Activated CD8-positive, alpha-beta memory T cell treated with anti-CD3 and anti-CD28 coated beads, Interleukin-2, amount 10 ng/mL, durations not matched to agents 7 days and 5 days (primary cell): Measurements from ENCODE around the gene MYMX. TPM values are rescaled to one million over a fixed set of nuclear protein-coding genes. Genes with fewer than 3 reads are reported as not detected.
"Not testable (repeated sequence)": the region's sequence is repeated elsewhere in the genome, so short reads cannot be mapped to it uniquely, and the experiment has no call there.

Source experiments
- ATAC-seq: fragments of 150-1000 bp; cut with Tn5 transposase; one replicate; pipeline ENCODE4 v1.10.0; 2021; ENCODE audit warnings: moderate library complexity
- CTCF ChIA-PET: fragments of 350-600 bp; sonication (Branson Sonifier 250); formaldehyde crosslinking; loops from one replicate; lab custom pipeline; 2021; ENCODE audit warnings: antibody characterized with exemption; lab: Charles Lee
- DNase-seq: peaks from one replicate; pipeline ENCODE4 v3.0.0-alpha.2; 2020
- H3K27ac Mint-ChIP-seq: one replicate; pipeline ENCODE4 v1.8.0; 2021; ENCODE audit warnings: mild to moderate bottlenecking, mixed read lengths
- H3K27me3 Mint-ChIP-seq: one replicate; pipeline ENCODE4 v1.8.0; 2021; ENCODE audit warnings: mixed read lengths
- H3K36me3 Mint-ChIP-seq: one replicate; pipeline ENCODE4 v1.8.0; 2021; ENCODE audit warnings: mild to moderate bottlenecking, mixed read lengths
- H3K4me1 Mint-ChIP-seq: one replicate; pipeline ENCODE4 v1.8.0; 2021; ENCODE audit warnings: mixed read lengths
- H3K4me3 Mint-ChIP-seq: one replicate; pipeline ENCODE4 v1.8.0; 2021; ENCODE audit warnings: mild to moderate bottlenecking, moderate library complexity, mixed read lengths
- H3K9me3 Mint-ChIP-seq: one replicate; pipeline ENCODE4 v1.8.0; 2022; ENCODE audit warnings: low read depth, mixed read lengths
- total RNA-seq, 2 experiments: library from RNA; stranded (reverse); gene quantifications; one replicate each; pipeline ENCODE4 v1.2.3, GENCODE V29; 2021

MYMX gene
- total RNA-seq, 2 experiments from 2014 or later: not detected

DNA sequence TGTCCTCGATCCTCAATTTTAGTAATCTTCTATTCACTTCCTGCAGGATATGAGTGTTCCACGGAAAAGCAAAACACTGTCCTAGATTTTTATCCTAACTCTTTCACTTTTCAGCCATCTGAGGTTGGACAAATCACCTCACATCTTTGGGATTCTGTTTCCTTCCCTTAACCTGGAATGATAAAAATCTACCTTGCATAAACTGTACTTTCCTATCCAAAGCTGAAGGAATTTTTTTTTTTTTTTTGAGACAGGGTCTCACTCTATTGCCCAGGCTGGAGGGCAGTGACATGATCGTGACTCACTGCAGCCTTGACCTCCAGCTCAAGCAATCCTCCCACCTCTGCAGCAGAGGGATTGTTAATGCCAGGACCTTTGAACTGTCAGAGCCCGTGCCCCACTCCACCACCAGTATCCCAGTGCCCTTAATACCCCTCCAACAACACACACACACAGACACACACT, 37.6 kb upstream of the MYMX start:
- Mint-ChIP-seq H3K4me1 (peaks cover 21% of the 10 kb centered on the region), H3K36me3 (no peaks in the 10 kb centered on the region), H3K4me3 (no peak overlapping the region), H3K9me3 (no peaks in the 10 kb centered on the region), H3K27me3 (peaks cover 1% of the 10 kb centered on the region), H3K27ac (no peak overlapping the region)
- ATAC-seq: no peak
- no peak for DNase-seq
- CTCF ChIA-PET: interaction anchor here (0.8 kb wide), 1 partner anchor 9 kb away, joined by 3 read pairs; no protein-coding TSS in a partner anchor

GRCh38 chr6:44179648-44180047, 37.1 kb upstream of the MYMX start:
- H3K4me3 Mint-ChIP-seq: no peak overlapping the region
- H3K27ac Mint-ChIP-seq: no peak overlapping the region
- no peaks in the 10 kb centered on the region for H3K27me3 Mint-ChIP-seq
- H3K36me3 Mint-ChIP-seq: no peaks in the 10 kb centered on the region
- H3K9me3 Mint-ChIP-seq: no peaks in the 10 kb centered on the region
- peaks cover 21% of the 10 kb centered on the region for H3K4me1 Mint-ChIP-seq
- no peak for DNase-seq
- ATAC-seq: no peak
- CTCF ChIA-PET: interaction anchor here (1.2 kb wide), 1 partner anchor 68 kb away, joined by 4 read pairs; the partner anchor contains the start of gene HSP90AB1

- H3K27me3 Mint-ChIP-seq: peaks cover 2% of the 10 kb centered on the region
- H3K9me3 Mint-ChIP-seq: no peaks in the 10 kb centered on the region
- no peak overlapping the region for H3K4me3 Mint-ChIP-seq
- peaks cover 21% of the 10 kb centered on the region for H3K4me1 Mint-ChIP-seq
- H3K27ac Mint-ChIP-seq: no peak overlapping the region
- CTCF ChIA-PET: interaction anchor here (1.2 kb wide), 2 partner anchors 62 to 67 kb away, joined by 4 read pairs; partner anchors contain the start of gene HSP90AB1
- ATAC-seq (peak; percentile 13), DNase-seq (no peak)
- no peaks in the 10 kb centered on the region for H3K36me3 Mint-ChIP-seq
These were observed 36.3 kb upstream of the MYMX start for GRCh38 chr6:44180406-44180805.

GRCh38 chr6:44180886-44181285, 35.8 kb upstream of the MYMX start:
- Mint-ChIP-seq H3K4me3 (no peak overlapping the region), H3K27ac (no peak overlapping the region), H3K9me3 (no peaks in the 10 kb centered on the region), H3K4me1 (peaks cover 22% of the 10 kb centered on the region), H3K36me3 (no peaks in the 10 kb centered on the region), H3K27me3 (peaks cover 3% of the 10 kb centered on the region)
- ATAC-seq (peak; percentile 45), DNase-seq (no peak)
- CTCF ChIA-PET: interaction anchor here (0.6 to 1.2 kb wide), 3 partner anchors 39 to 66 kb away, joined by 3 to 4 read pairs (median 4); partner anchors contain the start of gene HSP90AB1

GRCh38 chr6:44181784-44182183, 34.9 kb upstream of the MYMX start:
- not testable (repeated sequence) for H3K9me3 Mint-ChIP-seq, ATAC-seq, H3K4me3 Mint-ChIP-seq, H3K36me3 Mint-ChIP-seq, DNase-seq, H3K27me3 Mint-ChIP-seq, H3K27ac Mint-ChIP-seq
- peaks cover 19% of the 10 kb centered on the region for H3K4me1 Mint-ChIP-seq
- CTCF ChIA-PET: interaction anchor here (1.6 kb wide), 1 partner anchor 8 kb away, joined by 5 read pairs; no protein-coding TSS in a partner anchor

DNA sequence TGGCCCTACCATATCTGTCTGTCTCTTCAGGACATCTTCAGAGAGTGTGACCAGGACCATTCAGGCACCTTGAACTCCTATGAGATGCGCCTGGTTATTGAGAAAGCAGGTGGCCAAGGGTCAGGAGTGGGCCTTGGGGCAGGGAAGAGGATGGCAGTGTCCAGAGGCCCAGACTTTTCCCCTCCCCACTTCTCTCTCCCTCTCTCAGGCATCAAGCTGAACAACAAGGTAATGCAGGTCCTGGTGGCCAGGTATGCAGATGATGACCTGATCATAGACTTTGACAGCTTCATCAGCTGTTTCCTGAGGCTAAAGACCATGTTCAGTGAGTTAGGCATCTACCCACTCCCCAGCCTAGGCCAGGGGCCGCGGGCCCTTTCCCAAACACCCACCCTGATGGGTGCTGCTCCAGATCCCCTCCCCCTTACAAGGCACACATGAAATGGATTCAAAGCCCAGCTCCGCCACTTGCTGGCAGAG, 33.8 kb upstream of the MYMX start:
- CTCF ChIA-PET: interaction anchor here (1.6 kb wide), 1 partner anchor 10 kb away, joined by 5 read pairs; no protein-coding TSS in a partner anchor
- Mint-ChIP-seq H3K27ac (no peak overlapping the region), H3K4me1 (peaks cover 7% of the 10 kb centered on the region)

DNA sequence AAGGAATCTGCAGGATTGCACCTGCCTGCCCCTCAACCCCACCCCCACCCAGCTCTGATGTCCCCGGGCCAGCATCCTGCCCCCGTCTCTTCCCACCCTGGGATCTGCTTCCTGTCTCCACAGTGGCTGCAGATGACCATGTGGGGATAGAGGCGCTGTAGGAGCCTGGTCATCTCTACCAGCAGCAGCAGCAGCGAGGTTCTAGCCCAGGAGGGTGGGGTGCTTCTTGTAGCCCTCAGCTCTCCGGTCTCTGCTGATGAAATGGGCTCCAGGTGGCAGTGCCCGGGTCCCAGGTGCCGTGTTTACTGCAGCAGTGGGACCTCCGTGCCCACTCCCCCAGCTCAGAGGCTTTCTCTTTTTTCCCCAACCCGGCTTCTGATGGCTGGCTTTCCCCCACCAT, 32.9 kb upstream of the MYMX start:
- H3K9me3 Mint-ChIP-seq: no peaks in the 10 kb centered on the region
- no peak overlapping the region for H3K27ac Mint-ChIP-seq
- H3K4me1 Mint-ChIP-seq: peaks cover 6% of the 10 kb centered on the region
- ATAC-seq (no peak), DNase-seq (no peak)
- CTCF ChIA-PET: no interaction called here
- H3K27me3 Mint-ChIP-seq: peaks cover 3% of the 10 kb centered on the region
- H3K4me3 Mint-ChIP-seq: no peak overlapping the region
- no peaks in the 10 kb centered on the region for H3K36me3 Mint-ChIP-seq

More for the DNA sequence above, 33.8 kb upstream of the MYMX start:
- no peaks in the 10 kb centered on the region for H3K36me3 Mint-ChIP-seq
- H3K4me3 Mint-ChIP-seq: no peak overlapping the region
- peaks cover 3% of the 10 kb centered on the region for H3K27me3 Mint-ChIP-seq
- no peaks in the 10 kb centered on the region for H3K9me3 Mint-ChIP-seq
- DNase-seq (no peak), ATAC-seq (no peak)

DNA sequence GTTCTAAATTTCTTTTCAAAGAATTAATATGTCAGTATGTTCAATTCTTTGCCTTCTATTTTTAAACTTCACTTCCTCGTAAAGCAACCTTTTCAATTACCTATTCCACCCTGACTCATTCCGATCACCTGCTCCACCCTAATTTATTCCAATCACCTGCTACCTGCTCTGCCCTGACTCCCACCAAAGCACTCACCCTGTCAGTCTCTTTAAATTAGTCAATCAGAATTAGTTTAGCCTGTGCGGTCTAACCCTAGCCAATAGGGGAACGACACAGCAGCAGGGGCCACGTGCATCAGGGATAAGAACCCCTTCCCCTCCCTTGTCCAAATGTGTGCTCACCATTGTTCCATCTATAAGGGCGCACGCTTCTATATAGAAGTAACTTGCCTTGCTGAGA, 31.4 kb upstream of the MYMX start:
- not testable (repeated sequence) for DNase-seq, H3K27ac Mint-ChIP-seq, H3K9me3 Mint-ChIP-seq, ATAC-seq, H3K4me1 Mint-ChIP-seq, H3K27me3 Mint-ChIP-seq, H3K4me3 Mint-ChIP-seq, H3K36me3 Mint-ChIP-seq
- CTCF ChIA-PET: interaction anchor here (0.8 kb wide), 1 partner anchor 12 kb away, joined by 3 read pairs; no protein-coding TSS in a partner anchor

GRCh38 chr6:44185953-44186634, 30.6 kb upstream of the MYMX start:
- H3K4me1 Mint-ChIP-seq: peaks cover 6% of the 10 kb centered on the region
- no peak overlapping the region for H3K4me3 Mint-ChIP-seq
- H3K36me3 Mint-ChIP-seq: no peaks in the 10 kb centered on the region
- no peak overlapping the region for H3K27ac Mint-ChIP-seq
- H3K27me3 Mint-ChIP-seq: peaks cover 7% of the 10 kb centered on the region
- DNase-seq (no peak), ATAC-seq (peak; percentile 27)
- no peaks in the 10 kb centered on the region for H3K9me3 Mint-ChIP-seq
- CTCF ChIA-PET: interaction anchor here (0.8 to 1.2 kb wide), 2 partner anchors 13 to 51 kb away, joined by 4 to 6 read pairs; no protein-coding TSS in a partner anchor

DNA sequence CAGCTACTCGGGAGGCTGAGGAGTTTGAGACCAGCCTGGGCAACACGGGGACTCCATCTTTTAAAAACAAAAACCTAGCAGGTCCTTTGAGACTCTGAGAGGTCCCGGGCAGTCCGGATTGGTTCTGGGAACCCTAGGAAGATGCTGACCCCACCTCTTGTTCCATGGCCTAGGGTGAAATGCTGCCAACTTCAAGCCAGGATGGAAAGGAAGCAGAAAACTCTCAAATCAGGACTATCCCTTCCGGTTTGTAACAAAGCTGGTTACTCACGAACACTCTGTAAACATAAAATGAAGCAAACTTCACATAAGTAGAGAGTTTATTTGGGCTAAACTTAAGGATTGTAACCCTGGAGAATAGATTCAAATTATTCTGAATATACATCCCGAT, 30.1 kb upstream of the MYMX start:
- CTCF ChIA-PET: interaction anchor here (0.8 to 1.2 kb wide), 2 partner anchors 14 to 50 kb away, joined by 4 to 6 read pairs; no protein-coding TSS in a partner anchor
- Mint-ChIP-seq H3K36me3 (no peaks in the 10 kb centered on the region), H3K4me3 (no peak overlapping the region), H3K27me3 (peaks cover 7% of the 10 kb centered on the region), H3K9me3 (no peaks in the 10 kb centered on the region), H3K4me1 (peaks cover 6% of the 10 kb centered on the region), H3K27ac (no peak overlapping the region)
- DNase-seq (no peak), ATAC-seq (no peak)

- Mint-ChIP-seq H3K9me3 (no peaks in the 10 kb centered on the region), H3K27ac (no peak overlapping the region), H3K4me3 (no peak overlapping the region), H3K27me3 (peaks cover 14% of the 10 kb centered on the region), H3K36me3 (no peaks in the 10 kb centered on the region), H3K4me1 (peaks cover 8% of the 10 kb centered on the region)
- ATAC-seq (no peak), DNase-seq (no peak)
- CTCF ChIA-PET: interaction anchor here (1.4 to 1.9 kb wide), 2 partner anchors 16 to 49 kb away, joined by 5 to 7 read pairs; no protein-coding TSS in a partner anchor
These were observed 27.9 kb upstream of the MYMX start for GRCh38 chr6:44188819-44189218.

- DNase-seq (no peak), ATAC-seq (no peak)
- peaks cover 8% of the 10 kb centered on the region for H3K4me1 Mint-ChIP-seq
- no peak overlapping the region for H3K27ac Mint-ChIP-seq
- H3K36me3 Mint-ChIP-seq: no peaks in the 10 kb centered on the region
- no peaks in the 10 kb centered on the region for H3K9me3 Mint-ChIP-seq
- CTCF ChIA-PET: interaction anchor here (1.4 to 1.9 kb wide), 2 partner anchors 17 to 48 kb away, joined by 5 to 7 read pairs; no protein-coding TSS in a partner anchor
- H3K4me3 Mint-ChIP-seq: no peak overlapping the region
- peaks cover 17% of the 10 kb centered on the region for H3K27me3 Mint-ChIP-seq
These were observed 27.5 kb upstream of the MYMX start for GRCh38 chr6:44189257-44189656.

DNA sequence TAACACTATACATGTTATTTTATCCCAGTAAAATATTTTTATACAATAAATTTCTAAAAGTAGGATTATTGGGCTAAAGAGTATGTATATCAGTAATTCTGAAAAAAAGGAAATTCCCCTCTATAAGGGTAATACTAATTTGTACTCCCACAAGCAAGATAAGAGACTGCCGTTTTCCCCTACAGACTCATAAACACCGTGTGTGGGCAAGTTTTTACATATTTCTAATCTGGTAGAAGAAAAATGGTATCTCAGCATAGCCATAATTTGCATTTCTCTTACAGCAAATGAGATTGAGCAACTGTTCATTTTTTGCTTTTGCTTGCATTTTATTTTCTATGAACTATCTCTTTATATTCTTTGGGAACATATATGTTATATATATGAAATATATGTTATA, 26.0 kb upstream of the MYMX start:
- Mint-ChIP-seq H3K9me3 (no peaks in the 10 kb centered on the region), H3K4me3 (no peak overlapping the region), H3K36me3 (no peaks in the 10 kb centered on the region), H3K4me1 (peaks cover 8% of the 10 kb centered on the region), H3K27me3 (peaks cover 19% of the 10 kb centered on the region), H3K27ac (no peak overlapping the region)
- no peak for ATAC-seq
- no peak for DNase-seq
- CTCF ChIA-PET: interaction anchor here (1.9 kb wide), 1 partner anchor 47 kb away, joined by 5 read pairs; no protein-coding TSS in a partner anchor
